MM.1S (cell line): ENCODE measurements around the gene ECHDC3.
A peak's percentile ranks its signal among the peaks of the same experiment; 100 is the strongest.

Source experiments
- EZH2 ChIP-seq: fragments of 300-600 bp; sonication (generic); optimal IDR thresholded peaks from 2 replicates; pipeline ENCODE3; 2017; ENCODE audit warnings: low read depth, mild to moderate bottlenecking, antibody characterized with exemption, low read length, mixed read lengths
- EZH2phosphoT487 ChIP-seq: fragments of 300-600 bp; sonication (generic); IDR thresholded peaks from 2 replicates; pipeline ENCODE4 v1.6.1; 2018; ENCODE audit warnings: antibody characterized with exemption, low read length
- TF ChIP-seq, protein P1 (sequence below): fragments of 300-600 bp; sonication (generic); IDR thresholded peaks from 2 replicates; pipeline ENCODE4 v1.5.1; 2016; ENCODE audit warnings: antibody characterized with exemption, low read length, mixed read lengths

DNA sequence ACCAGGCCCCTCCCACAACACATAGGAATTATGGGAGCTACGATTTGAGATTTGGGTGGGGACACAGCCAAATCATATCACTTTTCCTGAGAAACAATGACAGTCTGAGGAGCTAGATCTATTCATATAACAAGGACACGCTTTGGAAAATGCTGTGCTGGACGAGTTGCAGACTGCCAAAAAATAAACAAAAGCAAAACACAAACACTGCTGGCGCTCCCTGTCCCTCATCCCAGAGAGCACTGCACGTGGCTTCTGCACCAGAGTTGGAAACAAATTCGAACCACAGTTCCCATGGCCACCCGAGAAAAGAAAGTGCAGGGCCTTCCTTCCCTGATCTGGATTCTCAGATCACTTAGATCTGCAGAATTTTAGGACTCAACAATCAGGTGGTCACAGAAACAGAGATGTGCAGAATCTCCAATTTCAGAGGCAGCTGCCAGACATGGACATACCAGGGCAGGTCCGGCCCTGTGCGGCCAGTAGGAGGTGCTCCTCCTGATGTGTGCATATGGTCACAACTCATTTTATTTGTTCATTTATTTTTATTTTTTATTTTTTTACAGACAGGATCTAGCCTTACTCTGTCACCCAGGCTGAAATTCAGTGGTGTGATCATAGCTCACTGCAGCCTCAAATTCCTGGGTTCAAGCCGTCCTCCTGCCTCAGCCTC lies 35.2 kb upstream of the ECHDC3 start:
- TF ChIP-seq, protein P1, sequence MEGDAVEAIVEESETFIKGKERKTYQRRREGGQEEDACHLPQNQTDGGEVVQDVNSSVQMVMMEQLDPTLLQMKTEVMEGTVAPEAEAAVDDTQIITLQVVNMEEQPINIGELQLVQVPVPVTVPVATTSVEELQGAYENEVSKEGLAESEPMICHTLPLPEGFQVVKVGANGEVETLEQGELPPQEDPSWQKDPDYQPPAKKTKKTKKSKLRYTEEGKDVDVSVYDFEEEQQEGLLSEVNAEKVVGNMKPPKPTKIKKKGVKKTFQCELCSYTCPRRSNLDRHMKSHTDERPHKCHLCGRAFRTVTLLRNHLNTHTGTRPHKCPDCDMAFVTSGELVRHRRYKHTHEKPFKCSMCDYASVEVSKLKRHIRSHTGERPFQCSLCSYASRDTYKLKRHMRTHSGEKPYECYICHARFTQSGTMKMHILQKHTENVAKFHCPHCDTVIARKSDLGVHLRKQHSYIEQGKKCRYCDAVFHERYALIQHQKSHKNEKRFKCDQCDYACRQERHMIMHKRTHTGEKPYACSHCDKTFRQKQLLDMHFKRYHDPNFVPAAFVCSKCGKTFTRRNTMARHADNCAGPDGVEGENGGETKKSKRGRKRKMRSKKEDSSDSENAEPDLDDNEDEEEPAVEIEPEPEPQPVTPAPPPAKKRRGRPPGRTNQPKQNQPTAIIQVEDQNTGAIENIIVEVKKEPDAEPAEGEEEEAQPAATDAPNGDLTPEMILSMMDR, result peak; percentile 15; the same call in 1 of the 2 replicates
- TF ChIP-seq EZH2 (no peak), EZH2phosphoT487 (no peak)
